CD4-positive, alpha-beta T cell treated with Interleukin-17A for 4 hours (primary cell): ENCODE data around the gene CPLX1.

Experiments
- DNase-seq: peaks from one replicate; pipeline ENCODE4 v3.0.0-alpha.2; 2020; ENCODE audit warnings: mixed read lengths

CPLX1 gene

GRCh38 chr4:825971-826330 lies at the start of gene CPLX1:
TSS of gene CPLX1 (minus strand) at chr4:826129. CDS start at chr4:824522, 1,607 bp downstream.
- peak; percentile 32 for DNase-seq

- no peak for DNase-seq
Observed at GRCh38 chr4:874971-875817, 49.3 kb upstream of the CPLX1 start.

- DNase-seq: no peak
Observed at GRCh38 chr4:874056-874455, 48.1 kb upstream of the CPLX1 start.

GRCh38 chr4:872241-872981 lies 46.5 kb upstream of the CPLX1 start:
- DNase-seq: no peak

GRCh38 chr4:871484-871883 lies 45.6 kb upstream of the CPLX1 start:
- no peak for DNase-seq

GRCh38 chr4:870951-871350 lies 45.0 kb upstream of the CPLX1 start:
- no peak for DNase-seq

GRCh38 chr4:869776-870175 lies 43.8 kb upstream of the CPLX1 start:
- no peak for DNase-seq

- DNase-seq: no peak
Observed at GRCh38 chr4:868421-868820, 42.5 kb upstream of the CPLX1 start.

- no peak for DNase-seq
Observed at GRCh38 chr4:867526-868250, 41.8 kb upstream of the CPLX1 start.

GRCh38 chr4:866761-867390 lies 40.9 kb upstream of the CPLX1 start:
- DNase-seq: no peak

- no peak for DNase-seq
Observed at GRCh38 chr4:866068-866760, 40.3 kb upstream of the CPLX1 start.

- DNase-seq: no peak
Observed at GRCh38 chr4:865572-865971, 39.6 kb upstream of the CPLX1 start.

- DNase-seq: no peak
Observed at GRCh38 chr4:865121-865465, 39.2 kb upstream of the CPLX1 start.

- no peak for DNase-seq
Observed at GRCh38 chr4:864456-865120, 38.7 kb upstream of the CPLX1 start.

GRCh38 chr4:860561-860960 lies 34.6 kb upstream of the CPLX1 start:
- DNase-seq: no peak

- DNase-seq: no peak
Observed at GRCh38 chr4:859496-859895, 33.6 kb upstream of the CPLX1 start.

- DNase-seq: no peak
Observed at GRCh38 chr4:858831-859451, 33.0 kb upstream of the CPLX1 start.

- DNase-seq: no peak
Observed at GRCh38 chr4:858041-858481, 32.1 kb upstream of the CPLX1 start.

- DNase-seq: no peak
Observed at GRCh38 chr4:857461-857860, 31.5 kb upstream of the CPLX1 start.

- no peak for DNase-seq
Observed at GRCh38 chr4:856225-856901, 30.4 kb upstream of the CPLX1 start.

GRCh38 chr4:855880-856224 lies 29.9 kb upstream of the CPLX1 start:
- no peak for DNase-seq
